ENCODE measurements around the gene ALX3. TPM values are rescaled to one million over a fixed set of nuclear protein-coding genes. Genes with fewer than 3 reads are reported as not detected.

ALX3 gene
- total RNA-seq, 3 donors from 2014 or later, result 0.44 to 0.80 (median 0.66) TPM

DNA sequence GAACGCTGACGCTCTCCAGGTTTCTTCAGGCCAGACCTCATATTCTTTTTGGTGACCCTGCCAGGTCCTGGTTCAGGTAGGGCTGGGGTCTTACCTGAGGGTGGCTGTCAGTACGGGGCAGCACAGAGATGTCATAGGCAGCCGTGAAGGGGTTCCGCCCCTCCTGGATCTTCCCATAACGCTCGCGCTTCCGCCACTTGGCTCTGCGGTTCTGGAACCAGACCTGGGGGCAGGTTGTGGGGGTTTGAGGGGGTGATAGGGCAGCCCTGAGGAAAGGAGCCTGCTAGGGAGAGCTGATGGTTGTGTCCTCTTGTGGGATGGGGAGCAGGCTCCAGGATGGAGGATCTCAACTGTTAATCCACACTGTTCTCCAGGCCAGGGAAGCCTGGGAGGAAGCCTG is 9.1 kb downstream of the ALX3 start:
- H3K36me3 ChIP-seq, result no peaks in the 10 kb centered on the region
- H3K27ac ChIP-seq, result no peak overlapping the region
- H3K4me3 ChIP-seq, result no peak overlapping the region
- TF ChIP-seq POLR2AphosphoS5 (IDR thresholded peaks at IDR 0.05), result no peak
- TF ChIP-seq, protein P1, sequence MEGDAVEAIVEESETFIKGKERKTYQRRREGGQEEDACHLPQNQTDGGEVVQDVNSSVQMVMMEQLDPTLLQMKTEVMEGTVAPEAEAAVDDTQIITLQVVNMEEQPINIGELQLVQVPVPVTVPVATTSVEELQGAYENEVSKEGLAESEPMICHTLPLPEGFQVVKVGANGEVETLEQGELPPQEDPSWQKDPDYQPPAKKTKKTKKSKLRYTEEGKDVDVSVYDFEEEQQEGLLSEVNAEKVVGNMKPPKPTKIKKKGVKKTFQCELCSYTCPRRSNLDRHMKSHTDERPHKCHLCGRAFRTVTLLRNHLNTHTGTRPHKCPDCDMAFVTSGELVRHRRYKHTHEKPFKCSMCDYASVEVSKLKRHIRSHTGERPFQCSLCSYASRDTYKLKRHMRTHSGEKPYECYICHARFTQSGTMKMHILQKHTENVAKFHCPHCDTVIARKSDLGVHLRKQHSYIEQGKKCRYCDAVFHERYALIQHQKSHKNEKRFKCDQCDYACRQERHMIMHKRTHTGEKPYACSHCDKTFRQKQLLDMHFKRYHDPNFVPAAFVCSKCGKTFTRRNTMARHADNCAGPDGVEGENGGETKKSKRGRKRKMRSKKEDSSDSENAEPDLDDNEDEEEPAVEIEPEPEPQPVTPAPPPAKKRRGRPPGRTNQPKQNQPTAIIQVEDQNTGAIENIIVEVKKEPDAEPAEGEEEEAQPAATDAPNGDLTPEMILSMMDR (IDR thresholded peaks at IDR 0.05), result no peak
- no peak for TF ChIP-seq POLR2A (IDR thresholded peaks at IDR 0.05)
- peaks cover 0 to 10% of the 10 kb centered on the region in 2 donors for H3K4me1 ChIP-seq
- intact Hi-C loops (cut with DNase I; ENCODE audit: low total_unique reads), result no loop called here
- DNase-seq (ENCODE audit: low spot score in 2 of 2), result no peak
- H3K27me3 ChIP-seq, result no peaks in the 10 kb centered on the region
- H3K9me3 ChIP-seq, result no peaks in the 10 kb centered on the region

DNA sequence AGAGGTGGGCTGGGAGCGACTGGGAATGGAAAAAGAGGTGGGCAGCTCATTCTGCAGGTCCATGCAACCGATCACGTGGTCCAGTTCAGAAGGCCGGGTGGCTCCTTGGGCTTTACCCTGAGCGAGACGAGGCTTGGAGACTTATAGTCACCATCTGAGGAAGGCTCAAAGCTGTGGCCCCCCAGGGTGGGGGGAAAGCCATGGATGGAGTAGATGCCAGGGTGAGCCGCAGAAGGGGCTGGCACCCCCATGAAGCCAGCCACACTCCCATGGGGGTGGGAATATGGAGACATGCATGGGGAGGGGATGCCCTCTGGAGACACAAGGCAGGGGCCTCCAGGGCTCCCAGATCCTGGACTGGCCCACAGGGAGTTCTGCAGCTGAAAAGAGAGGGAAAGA is 9.8 kb downstream of the ALX3 start:
- Histone ChIP-seq H3K9me3 (no peaks in the 10 kb centered on the region), H3K27me3 (no peaks in the 10 kb centered on the region), H3K27ac (no peak overlapping the region), H3K36me3 (no peaks in the 10 kb centered on the region), H3K4me3 (no peak overlapping the region), H3K4me1 (peaks cover 0 to 12% of the 10 kb centered on the region in 2 donors)
- intact Hi-C loops (cut with DNase I; ENCODE audit: low total_unique reads), result no loop called here
- TF ChIP-seq POLR2AphosphoS5 (IDR thresholded peaks at IDR 0.05), result no peak
- TF ChIP-seq POLR2A (IDR thresholded peaks at IDR 0.05), result no peak
- TF ChIP-seq, protein P1 (IDR thresholded peaks at IDR 0.05), result no peak
- no peak for DNase-seq (ENCODE audit: low spot score in 2 of 2)

DNA sequence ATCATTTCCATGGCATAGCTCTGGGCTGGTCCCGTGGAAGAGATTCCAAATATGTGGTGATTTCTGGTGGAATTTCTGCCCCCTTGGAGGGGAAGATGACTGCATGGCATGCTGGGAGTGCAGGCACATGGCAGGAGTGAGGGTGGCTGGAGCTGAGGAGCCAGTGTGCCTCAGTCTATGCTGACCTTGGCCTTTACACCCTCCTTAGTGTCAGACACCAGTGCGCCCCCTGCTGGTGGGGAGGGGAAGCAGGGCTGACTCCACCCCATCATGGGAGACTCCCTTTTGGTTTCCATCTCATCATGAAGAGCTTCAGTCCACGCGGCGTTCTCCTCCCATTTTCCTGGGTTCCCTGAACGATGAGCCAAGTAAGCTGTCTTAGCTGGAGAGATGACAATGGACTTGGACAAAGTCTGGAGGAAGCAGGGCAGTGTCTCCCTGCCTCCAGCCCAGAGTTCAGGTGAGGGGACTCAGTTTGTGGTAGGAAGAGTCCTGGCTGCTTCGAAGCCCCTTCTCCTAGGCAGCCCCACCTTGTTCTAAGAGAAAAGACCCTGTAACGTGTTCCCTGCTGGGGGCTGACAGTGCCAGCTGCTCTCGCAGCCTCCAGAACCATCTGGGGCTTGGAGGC is 10.3 kb downstream of the ALX3 start:
- no peaks in the 10 kb centered on the region for H3K36me3 ChIP-seq
- no peaks in the 10 kb centered on the region for H3K9me3 ChIP-seq
- no peak for TF ChIP-seq POLR2A (IDR thresholded peaks at IDR 0.05)
- TF ChIP-seq, protein P1 (IDR thresholded peaks at IDR 0.05), result peak in 2 of 3 donors; percentile 18 to 31
- no peaks in the 10 kb centered on the region for H3K27me3 ChIP-seq
- no peak for DNase-seq (ENCODE audit: low spot score in 2 of 2)
- no peak overlapping the region for H3K4me3 ChIP-seq
- intact Hi-C loops (cut with DNase I; ENCODE audit: low total_unique reads), result no loop called here
- peaks cover 0 to 12% of the 10 kb centered on the region in 2 donors for H3K4me1 ChIP-seq
- no peak overlapping the region for H3K27ac ChIP-seq

DNA sequence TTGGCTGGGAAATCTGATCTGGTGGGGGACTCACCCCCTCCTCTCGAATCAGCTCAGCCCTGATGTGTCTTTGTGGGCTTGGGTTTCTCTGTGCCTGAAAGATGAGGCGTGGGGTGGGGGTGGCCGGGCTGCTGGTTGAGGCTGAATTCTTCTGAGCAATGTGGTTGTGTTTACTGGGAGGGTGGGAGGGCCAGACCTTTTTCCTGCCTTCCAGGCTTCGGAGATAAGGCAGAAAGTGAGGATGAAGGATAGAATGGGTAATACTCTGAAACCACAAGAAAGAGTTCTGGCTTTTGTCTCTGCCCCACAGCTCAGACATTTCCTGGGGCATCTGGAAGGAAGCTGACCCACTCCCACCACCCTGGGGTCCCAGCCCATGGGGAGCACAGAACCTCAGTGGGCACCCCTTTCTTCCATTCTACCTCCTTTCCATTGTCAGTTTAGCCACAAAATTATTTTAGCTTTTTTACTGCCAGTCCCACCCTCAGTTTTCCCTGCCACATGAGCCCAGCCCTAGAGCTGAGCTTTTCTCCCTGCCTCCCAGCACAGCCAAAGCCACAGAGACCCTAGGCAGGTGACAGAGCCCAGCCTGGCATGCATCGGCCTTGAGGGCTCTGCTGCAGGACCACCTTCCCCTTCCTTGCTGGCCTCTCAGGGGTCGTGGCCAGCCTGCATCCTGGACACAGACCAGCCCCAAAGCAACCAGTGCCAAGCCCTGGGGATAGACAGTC is 11.2 kb downstream of the ALX3 start:
- DNase-seq (ENCODE audit: low spot score in 2 of 2), result no peak
- H3K36me3 ChIP-seq, result no peaks in the 10 kb centered on the region
- intact Hi-C loops (cut with DNase I; ENCODE audit: low total_unique reads), result loop anchor here (2.0 to 10.0 kb wide), 2 partner anchors 46 to 50 kb away; no protein-coding TSS in a partner anchor

More for the DNA sequence above, 11.2 kb downstream of the ALX3 start:
- Histone ChIP-seq H3K4me3 (no peak overlapping the region), H3K27me3 (no peaks in the 10 kb centered on the region), H3K27ac (peak overlapping the region in 1 of 2 donors; percentile 9), H3K9me3 (no peaks in the 10 kb centered on the region), H3K4me1 (peaks cover 0 to 12% of the 10 kb centered on the region in 2 donors)
- TF ChIP-seq POLR2AphosphoS5 (IDR thresholded peaks at IDR 0.05), result no peak
- no peak for TF ChIP-seq POLR2A (IDR thresholded peaks at IDR 0.05)
- TF ChIP-seq, protein P1 (IDR thresholded peaks at IDR 0.05), result no peak
